ENCODE measurements around the gene ZNF385B. TPM values are rescaled to one million over a fixed set of nuclear protein-coding genes. Genes with fewer than 3 reads are reported as not detected.

ZNF385B gene
- polyA plus RNA-seq, 1 of the 3 experiments (the other 2 are of a cell fraction) = 0.16 TPM

DNA sequence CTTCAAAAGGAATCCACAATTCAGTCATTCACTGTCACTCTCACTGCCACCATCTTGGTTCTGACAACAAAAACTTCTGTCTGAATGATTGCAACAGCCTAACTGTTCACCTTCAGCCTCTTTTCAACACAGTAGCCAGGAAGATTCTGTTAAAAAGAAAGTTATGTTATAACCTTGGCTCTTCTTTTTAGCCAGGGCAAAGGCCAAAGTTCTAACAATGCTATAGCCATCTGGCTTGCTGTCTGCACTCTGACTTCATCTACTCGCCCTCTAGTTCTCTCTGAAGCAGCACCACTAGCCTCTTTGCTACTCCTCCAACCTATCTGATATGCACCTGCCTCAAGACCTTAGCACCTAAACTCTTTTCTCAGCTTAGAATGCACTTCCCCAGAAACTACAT lies 158.5 kb downstream of the ZNF385B start:
- WGBS (ENCODE audit: low lambda C conversion rate) = 89% methylated on average over 1 of the region's 1 CpG
- CTCF ChIA-PET = interaction anchor here (1.6 kb wide), 1 partner anchor 47 kb away, joined by 3 read pairs; no protein-coding TSS in a partner anchor
- Histone ChIP-seq H3K4me3 (ENCODE audit: low read depth in 2 of 2, low read length in 1 of 2) (no peak overlapping the region), H3K9me2 (no peaks in the 10 kb centered on the region), H2AFZ (ENCODE audit: low read depth) (no peak overlapping the region; the same call in 1 of the 2 replicates), H3K27me3 (ENCODE audit: insufficient read depth) (no peaks in the 10 kb centered on the region), H3K4me1 (ENCODE audit: control insufficient read depth in 1 of 2, insufficient read depth in 2 of 2, low read depth in 1 of 2, low read length in 1 of 2) (no peaks in the 10 kb centered on the region), H3F3A (replicated peaks; ENCODE audit: insufficient read depth) (peaks cover 14% of the 10 kb centered on the region), H4K20me1 (ENCODE audit: insufficient read depth) (no peaks in the 10 kb centered on the region), H3K36me3 (replicated peaks in 1 of 2; ENCODE audit: control insufficient read depth in 1 of 2, insufficient read depth in 2 of 2, low read length in 1 of 2) (no peaks in the 10 kb centered on the region), H3K27ac (ENCODE audit: low read depth in 2 of 2, low read length in 1 of 2) (no peak overlapping the region), H3K9ac (no peak overlapping the region), H3K4me2 (no peak overlapping the region), H3K9me3 (no peaks in the 10 kb centered on the region), H3K79me2 (ENCODE audit: insufficient read depth) (no peaks in the 10 kb centered on the region)
- no peak for DNase-seq
- TF ChIP-seq, protein P1, sequence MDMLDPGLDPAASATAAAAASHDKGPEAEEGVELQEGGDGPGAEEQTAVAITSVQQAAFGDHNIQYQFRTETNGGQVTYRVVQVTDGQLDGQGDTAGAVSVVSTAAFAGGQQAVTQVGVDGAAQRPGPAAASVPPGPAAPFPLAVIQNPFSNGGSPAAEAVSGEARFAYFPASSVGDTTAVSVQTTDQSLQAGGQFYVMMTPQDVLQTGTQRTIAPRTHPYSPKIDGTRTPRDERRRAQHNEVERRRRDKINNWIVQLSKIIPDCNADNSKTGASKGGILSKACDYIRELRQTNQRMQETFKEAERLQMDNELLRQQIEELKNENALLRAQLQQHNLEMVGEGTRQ (IDR thresholded peaks at IDR 0.05; ENCODE audit: borderline replicate concordance, low read depth, low read length) = no peak
- TF ChIP-seq, protein P2, sequence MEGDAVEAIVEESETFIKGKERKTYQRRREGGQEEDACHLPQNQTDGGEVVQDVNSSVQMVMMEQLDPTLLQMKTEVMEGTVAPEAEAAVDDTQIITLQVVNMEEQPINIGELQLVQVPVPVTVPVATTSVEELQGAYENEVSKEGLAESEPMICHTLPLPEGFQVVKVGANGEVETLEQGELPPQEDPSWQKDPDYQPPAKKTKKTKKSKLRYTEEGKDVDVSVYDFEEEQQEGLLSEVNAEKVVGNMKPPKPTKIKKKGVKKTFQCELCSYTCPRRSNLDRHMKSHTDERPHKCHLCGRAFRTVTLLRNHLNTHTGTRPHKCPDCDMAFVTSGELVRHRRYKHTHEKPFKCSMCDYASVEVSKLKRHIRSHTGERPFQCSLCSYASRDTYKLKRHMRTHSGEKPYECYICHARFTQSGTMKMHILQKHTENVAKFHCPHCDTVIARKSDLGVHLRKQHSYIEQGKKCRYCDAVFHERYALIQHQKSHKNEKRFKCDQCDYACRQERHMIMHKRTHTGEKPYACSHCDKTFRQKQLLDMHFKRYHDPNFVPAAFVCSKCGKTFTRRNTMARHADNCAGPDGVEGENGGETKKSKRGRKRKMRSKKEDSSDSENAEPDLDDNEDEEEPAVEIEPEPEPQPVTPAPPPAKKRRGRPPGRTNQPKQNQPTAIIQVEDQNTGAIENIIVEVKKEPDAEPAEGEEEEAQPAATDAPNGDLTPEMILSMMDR (IDR thresholded peaks at IDR 0.05) = no peak
- no peak for TF ChIP-seq SIN3A (IDR thresholded peaks at IDR 0.05; ENCODE audit: borderline replicate concordance, low read depth, low read length)
- TF ChIP-seq, protein P3, sequence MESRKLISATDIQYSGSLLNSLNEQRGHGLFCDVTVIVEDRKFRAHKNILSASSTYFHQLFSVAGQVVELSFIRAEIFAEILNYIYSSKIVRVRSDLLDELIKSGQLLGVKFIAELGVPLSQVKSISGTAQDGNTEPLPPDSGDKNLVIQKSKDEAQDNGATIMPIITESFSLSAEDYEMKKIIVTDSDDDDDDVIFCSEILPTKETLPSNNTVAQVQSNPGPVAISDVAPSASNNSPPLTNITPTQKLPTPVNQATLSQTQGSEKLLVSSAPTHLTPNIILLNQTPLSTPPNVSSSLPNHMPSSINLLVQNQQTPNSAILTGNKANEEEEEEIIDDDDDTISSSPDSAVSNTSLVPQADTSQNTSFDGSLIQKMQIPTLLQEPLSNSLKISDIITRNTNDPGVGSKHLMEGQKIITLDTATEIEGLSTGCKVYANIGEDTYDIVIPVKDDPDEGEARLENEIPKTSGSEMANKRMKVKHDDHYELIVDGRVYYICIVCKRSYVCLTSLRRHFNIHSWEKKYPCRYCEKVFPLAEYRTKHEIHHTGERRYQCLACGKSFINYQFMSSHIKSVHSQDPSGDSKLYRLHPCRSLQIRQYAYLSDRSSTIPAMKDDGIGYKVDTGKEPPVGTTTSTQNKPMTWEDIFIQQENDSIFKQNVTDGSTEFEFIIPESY (IDR thresholded peaks at IDR 0.05; ENCODE audit: borderline replicate concordance, low read depth) = no peak
- TF ChIP-seq, protein P4, sequence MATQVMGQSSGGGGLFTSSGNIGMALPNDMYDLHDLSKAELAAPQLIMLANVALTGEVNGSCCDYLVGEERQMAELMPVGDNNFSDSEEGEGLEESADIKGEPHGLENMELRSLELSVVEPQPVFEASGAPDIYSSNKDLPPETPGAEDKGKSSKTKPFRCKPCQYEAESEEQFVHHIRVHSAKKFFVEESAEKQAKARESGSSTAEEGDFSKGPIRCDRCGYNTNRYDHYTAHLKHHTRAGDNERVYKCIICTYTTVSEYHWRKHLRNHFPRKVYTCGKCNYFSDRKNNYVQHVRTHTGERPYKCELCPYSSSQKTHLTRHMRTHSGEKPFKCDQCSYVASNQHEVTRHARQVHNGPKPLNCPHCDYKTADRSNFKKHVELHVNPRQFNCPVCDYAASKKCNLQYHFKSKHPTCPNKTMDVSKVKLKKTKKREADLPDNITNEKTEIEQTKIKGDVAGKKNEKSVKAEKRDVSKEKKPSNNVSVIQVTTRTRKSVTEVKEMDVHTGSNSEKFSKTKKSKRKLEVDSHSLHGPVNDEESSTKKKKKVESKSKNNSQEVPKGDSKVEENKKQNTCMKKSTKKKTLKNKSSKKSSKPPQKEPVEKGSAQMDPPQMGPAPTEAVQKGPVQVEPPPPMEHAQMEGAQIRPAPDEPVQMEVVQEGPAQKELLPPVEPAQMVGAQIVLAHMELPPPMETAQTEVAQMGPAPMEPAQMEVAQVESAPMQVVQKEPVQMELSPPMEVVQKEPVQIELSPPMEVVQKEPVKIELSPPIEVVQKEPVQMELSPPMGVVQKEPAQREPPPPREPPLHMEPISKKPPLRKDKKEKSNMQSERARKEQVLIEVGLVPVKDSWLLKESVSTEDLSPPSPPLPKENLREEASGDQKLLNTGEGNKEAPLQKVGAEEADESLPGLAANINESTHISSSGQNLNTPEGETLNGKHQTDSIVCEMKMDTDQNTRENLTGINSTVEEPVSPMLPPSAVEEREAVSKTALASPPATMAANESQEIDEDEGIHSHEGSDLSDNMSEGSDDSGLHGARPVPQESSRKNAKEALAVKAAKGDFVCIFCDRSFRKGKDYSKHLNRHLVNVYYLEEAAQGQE (IDR thresholded peaks at IDR 0.05; ENCODE audit: low read depth, low read length) = no peak
- no peak for TF ChIP-seq RFX5 (IDR thresholded peaks at IDR 0.05; ENCODE audit: low read length)
- TF ChIP-seq, protein P5, sequence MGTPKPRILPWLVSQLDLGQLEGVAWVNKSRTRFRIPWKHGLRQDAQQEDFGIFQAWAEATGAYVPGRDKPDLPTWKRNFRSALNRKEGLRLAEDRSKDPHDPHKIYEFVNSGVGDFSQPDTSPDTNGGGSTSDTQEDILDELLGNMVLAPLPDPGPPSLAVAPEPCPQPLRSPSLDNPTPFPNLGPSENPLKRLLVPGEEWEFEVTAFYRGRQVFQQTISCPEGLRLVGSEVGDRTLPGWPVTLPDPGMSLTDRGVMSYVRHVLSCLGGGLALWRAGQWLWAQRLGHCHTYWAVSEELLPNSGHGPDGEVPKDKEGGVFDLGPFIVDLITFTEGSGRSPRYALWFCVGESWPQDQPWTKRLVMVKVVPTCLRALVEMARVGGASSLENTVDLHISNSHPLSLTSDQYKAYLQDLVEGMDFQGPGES (IDR thresholded peaks at IDR 0.05; ENCODE audit: low read depth, low read length) = no peak
- TF ChIP-seq EZH2phosphoT487 (IDR thresholded peaks at IDR 0.05; ENCODE audit: borderline replicate concordance, low read depth) = no peak
- no peak for TF ChIP-seq POLR2AphosphoS5 (IDR thresholded peaks at IDR 0.05; ENCODE audit: low read depth, low read length)
- no peak for TF ChIP-seq TCF12 (IDR thresholded peaks at IDR 0.05)
- TF ChIP-seq MXI1 (IDR thresholded peaks at IDR 0.05; ENCODE audit: low read depth, low read length) = no peak
- no peak for TF ChIP-seq NRF1 (IDR thresholded peaks at IDR 0.05; ENCODE audit: low read depth, low read length)
- POLR2A ChIA-PET = no interaction called here
